Measurements from ENCODE around the gene NMRAL1. TPM values are rescaled to one million over a fixed set of nuclear protein-coding genes. Genes with fewer than 3 reads are reported as not detected.

The NMRAL1 gene
- total and polyA plus RNA-seq, 12 donors: 9.5 to 46.5 (median 30.0) TPM

DNA sequence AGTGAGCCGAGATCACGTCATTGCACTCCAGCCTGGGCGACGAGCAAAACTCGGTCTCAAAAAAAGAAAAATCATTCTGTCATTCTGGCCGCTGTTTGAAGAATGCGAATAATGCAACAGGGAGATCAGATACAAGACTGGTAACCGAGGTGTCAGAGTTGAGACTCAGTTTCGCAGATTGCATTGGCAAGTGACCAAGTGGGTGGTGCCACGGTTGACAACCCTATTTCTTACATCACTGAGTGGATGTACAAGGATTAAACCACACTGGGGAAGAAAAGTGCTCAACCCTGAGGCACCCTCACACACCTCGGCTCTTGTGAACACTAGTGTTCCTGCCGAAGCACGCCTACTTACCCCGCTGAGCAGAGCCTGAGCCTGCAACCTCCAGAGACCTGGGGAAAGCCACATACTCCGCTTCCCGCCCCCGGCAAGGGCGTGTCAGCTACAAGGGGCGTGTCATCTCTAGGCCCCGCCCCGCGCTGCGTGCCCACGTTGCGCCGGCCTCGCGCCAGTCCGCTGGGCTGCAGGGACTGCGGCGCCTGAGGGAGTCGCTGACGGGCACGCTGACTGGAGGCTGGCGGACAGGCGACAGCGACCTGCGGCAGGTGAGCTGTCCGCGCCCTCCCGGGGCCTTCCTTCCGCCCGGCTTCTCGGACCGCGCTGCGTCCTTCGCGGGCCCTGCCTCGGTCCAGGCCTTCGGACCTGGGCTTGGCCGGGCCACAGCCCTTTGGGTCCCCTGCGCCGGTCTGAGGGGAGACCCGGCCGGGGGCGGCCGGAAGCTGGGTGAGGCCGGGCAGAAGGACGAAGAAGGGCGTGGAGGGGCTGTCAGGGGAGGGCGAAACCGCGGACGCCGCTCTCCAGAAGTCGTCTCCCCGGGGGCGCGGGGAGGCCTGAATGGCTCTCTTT, 1.7 kb upstream of the NMRAL1 start, which contains the start of gene HMOX2:
HMOX2 (plus strand) TSS at position 519 of the 909 bp plus-strand sequence. CDS start 29,127 bp downstream, outside the sequence.
- H3K4me3 ChIP-seq: peak within 1 kb of the TSS; percentile 82 to 99 (median 93)
- intact Hi-C loops (cut with DNase I): loop anchor here in 1 of 10 donors (5.0 kb wide), 2 partner anchors 49 to 61 kb away; partner anchors contain the start of genes CDIP1 and DNAJA3

DNA sequence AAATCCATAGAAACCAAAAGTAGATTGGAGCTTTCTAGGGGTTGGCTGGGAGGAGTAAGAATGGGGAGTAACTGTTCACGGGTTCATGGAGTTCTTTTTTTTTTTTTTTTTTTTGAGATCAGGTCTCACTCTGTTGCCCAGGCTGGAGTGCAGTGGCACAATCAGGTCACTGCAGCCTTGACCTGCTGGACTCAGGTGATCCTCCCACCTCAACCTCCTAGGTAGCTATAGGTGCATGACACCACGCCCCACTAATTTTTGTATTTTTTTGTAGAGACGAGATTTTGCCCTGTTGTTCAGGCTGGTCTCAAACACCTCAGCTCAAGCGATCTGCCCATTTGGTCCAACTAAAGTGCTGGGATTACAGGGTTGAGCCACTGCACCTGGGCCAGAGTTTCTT, 1.5 kb downstream of the NMRAL1 start:
- DNase-seq (no peak), ATAC-seq (no peak)
- Histone ChIP-seq H3K4me3 (no peak overlapping the region), H3K27ac (no peak overlapping the region), H3K9me3 (no peaks in the 10 kb centered on the region), H3K4me1 (peaks cover 4 to 35% (median 29%) of the 10 kb centered on the region in 9 donors), H3K27me3 (no peaks in the 10 kb centered on the region), H3K36me3 (peaks cover 0 to 30% (median 6%) of the 10 kb centered on the region in 9 donors)
- WGBS, 2 donors: 75 to 83% methylated on average over 4 of the region's 4 CpGs
- TF ChIP-seq, protein P1, sequence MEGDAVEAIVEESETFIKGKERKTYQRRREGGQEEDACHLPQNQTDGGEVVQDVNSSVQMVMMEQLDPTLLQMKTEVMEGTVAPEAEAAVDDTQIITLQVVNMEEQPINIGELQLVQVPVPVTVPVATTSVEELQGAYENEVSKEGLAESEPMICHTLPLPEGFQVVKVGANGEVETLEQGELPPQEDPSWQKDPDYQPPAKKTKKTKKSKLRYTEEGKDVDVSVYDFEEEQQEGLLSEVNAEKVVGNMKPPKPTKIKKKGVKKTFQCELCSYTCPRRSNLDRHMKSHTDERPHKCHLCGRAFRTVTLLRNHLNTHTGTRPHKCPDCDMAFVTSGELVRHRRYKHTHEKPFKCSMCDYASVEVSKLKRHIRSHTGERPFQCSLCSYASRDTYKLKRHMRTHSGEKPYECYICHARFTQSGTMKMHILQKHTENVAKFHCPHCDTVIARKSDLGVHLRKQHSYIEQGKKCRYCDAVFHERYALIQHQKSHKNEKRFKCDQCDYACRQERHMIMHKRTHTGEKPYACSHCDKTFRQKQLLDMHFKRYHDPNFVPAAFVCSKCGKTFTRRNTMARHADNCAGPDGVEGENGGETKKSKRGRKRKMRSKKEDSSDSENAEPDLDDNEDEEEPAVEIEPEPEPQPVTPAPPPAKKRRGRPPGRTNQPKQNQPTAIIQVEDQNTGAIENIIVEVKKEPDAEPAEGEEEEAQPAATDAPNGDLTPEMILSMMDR (IDR thresholded peaks at IDR 0.05): no peak
- intact Hi-C loops (cut with DNase I): loop anchor here in 1 of 10 donors (5.0 kb wide), 1 partner anchor 1436 kb away; the partner anchor contains the start of gene BICDL2

More for the DNA sequence above, 1.7 kb upstream of the NMRAL1 start, which contains the start of gene HMOX2:
- TF ChIP-seq, protein P1 (IDR thresholded peaks at IDR 0.05): peak in 8 of 9 donors; percentile 26 to 72 (median 44)
- Histone ChIP-seq H3K9me3 (no peaks in the 10 kb centered on the region), H3K27ac (peak within 1 kb of the TSS; percentile 87 to 97 (median 94)), H3K27me3 (no peaks in the 10 kb centered on the region), H3K36me3 (peaks cover 0 to 13% (median 0%) of the 10 kb centered on the region in 9 donors), H3K4me1 (peaks cover 4 to 49% (median 35%) of the 10 kb centered on the region in 9 donors)
- 8 to 9% methylated on average over 61 to 70 of the region's 70 CpGs for WGBS, 2 donors
- DNase-seq: peak; percentile 90 to 95
- peak; percentile 94 to 96 (median 96) for ATAC-seq

DNA sequence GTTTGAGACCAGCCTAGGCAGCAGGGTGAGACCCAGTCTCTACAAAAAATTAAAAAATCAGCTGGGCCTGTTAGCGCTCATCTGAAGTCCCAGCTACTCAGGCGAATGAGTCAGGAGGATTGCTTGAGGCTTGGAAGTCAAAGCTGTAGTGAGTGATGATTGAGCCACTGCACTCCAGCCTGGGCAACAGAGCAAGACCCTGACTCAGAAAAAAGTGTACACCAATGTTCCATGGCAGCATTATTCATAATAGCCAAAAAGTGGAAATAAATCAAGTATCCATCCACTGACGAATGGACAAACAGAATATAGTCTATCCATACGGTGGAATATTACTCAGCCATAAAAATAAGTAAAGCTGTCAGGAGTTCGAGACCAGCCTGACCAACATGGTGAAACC, 2.6 kb downstream of the NMRAL1 start:
- ATAC-seq (no peak), DNase-seq (no peak)
- H3K27ac ChIP-seq: no peak overlapping the region
- intact Hi-C loops (cut with DNase I): loop anchor here in 1 of 10 donors (5.0 kb wide), 1 partner anchor 1435 kb away; the partner anchor contains the start of gene BICDL2
- no peaks in the 10 kb centered on the region for H3K27me3 ChIP-seq
- H3K36me3 ChIP-seq: peaks cover 0 to 39% (median 6%) of the 10 kb centered on the region in 9 donors
- no peaks in the 10 kb centered on the region for H3K9me3 ChIP-seq
- peaks cover 0 to 26% (median 20%) of the 10 kb centered on the region in 9 donors for H3K4me1 ChIP-seq
- 96 to 97% methylated on average over 5 of the region's 5 CpGs for WGBS, 2 donors
- TF ChIP-seq, protein P1 (IDR thresholded peaks at IDR 0.05): no peak
- H3K4me3 ChIP-seq: no peak overlapping the region

DNA sequence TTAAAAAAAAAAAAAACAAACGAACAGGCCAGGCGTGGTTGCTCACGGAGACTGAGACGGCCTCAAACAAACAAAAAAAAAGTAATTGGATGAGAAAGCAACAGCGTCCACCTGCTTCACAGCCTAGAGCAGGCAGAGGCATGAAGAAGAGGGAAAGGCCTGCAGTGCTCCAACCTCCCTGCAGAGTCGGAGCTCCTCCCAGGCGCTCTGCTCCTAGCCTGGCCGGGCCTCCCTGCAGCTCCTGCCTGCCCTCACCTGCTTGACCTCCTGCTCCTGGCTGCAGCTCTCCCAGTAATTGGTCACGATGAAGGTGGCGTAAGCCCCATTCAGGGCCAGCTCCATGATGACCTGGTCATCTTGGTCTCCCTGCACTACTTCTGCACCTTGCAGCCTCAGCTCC, 5.5 kb downstream of the NMRAL1 start:
- ATAC-seq: no peak
- Histone ChIP-seq H3K9me3 (no peaks in the 10 kb centered on the region), H3K27ac (no peak overlapping the region), H3K36me3 (peaks cover 0 to 68% (median 10%) of the 10 kb centered on the region in 9 donors), H3K4me3 (no peak overlapping the region), H3K4me1 (peaks cover 0 to 22% (median 6%) of the 10 kb centered on the region in 9 donors), H3K27me3 (no peaks in the 10 kb centered on the region)
- TF ChIP-seq, protein P1 (IDR thresholded peaks at IDR 0.05): no peak
- WGBS, 2 donors: 91 to 94% methylated on average over 10 of the region's 10 CpGs
- no peak for DNase-seq
- intact Hi-C loops (cut with DNase I): no loop called here

Measured in heart right ventricle (tissue), 16 donors.